CD14-positive monocyte (primary cell): ENCODE results near the gene SDK1. TPM values are rescaled to one million over a fixed set of nuclear protein-coding genes. Genes with fewer than 3 reads are reported as not detected.

Experiments
- DNase-seq, 3 donors: peaks; one replicate each; pipeline ENCODE4 v3.0.0-alpha.2; 2011 to 2022
- H2AFZ ChIP-seq: 2 replicates; pipeline ENCODE4 v1.6.0; 2012; ENCODE audit warnings: mild to moderate bottlenecking, low read depth, low read length, inconsistent platforms; ENCODE audit not compliant: insufficient read depth, poor library complexity, severe bottlenecking
- H3K27ac ChIP-seq, 2 donors: 1 replicate in 1 of 2; 2 replicates in 1 of 2; pipeline ENCODE4 v1.5.1; 2012 to 2013; ENCODE audit warnings: low read length in 2 of 2, control low read depth in 1 of 2, inconsistent platforms in 1 of 2, low read depth in 1 of 2, mild to moderate bottlenecking in 1 of 2
- H3K27me3 ChIP-seq, 2 donors: one replicate each; pipeline versions ENCODE4 v1.6.0 to v1.6.1; 2011 to 2013; ENCODE audit warnings: low read length in 2 of 2; ENCODE audit not compliant: control insufficient read depth in 2 of 2, insufficient read depth in 2 of 2
- H3K36me3 ChIP-seq, 2 donors: replicated peaks in 1 of 2; 1 replicate in 1 of 2; 2 replicates in 1 of 2; pipeline versions ENCODE4 v1.5.1 to v1.6.1; 2012 to 2013; ENCODE audit warnings: low read length in 2 of 2, control low read depth in 1 of 2, inconsistent platforms in 1 of 2, mild to moderate bottlenecking in 1 of 2; ENCODE audit not compliant: insufficient read depth in 2 of 2, control insufficient read depth in 1 of 2
- H3K4me1 ChIP-seq, 2 donors: 1 replicate in 1 of 2; 2 replicates in 1 of 2; pipeline versions ENCODE4 v1.5.1 to v1.6.1; 2012 to 2013; ENCODE audit warnings: low read length in 2 of 2, control low read depth in 1 of 2, inconsistent platforms in 1 of 2, mild to moderate bottlenecking in 1 of 2, moderate library complexity in 1 of 2; ENCODE audit not compliant: insufficient read depth in 2 of 2, control insufficient read depth in 1 of 2
- H3K4me2 ChIP-seq: replicated peaks from 2 replicates; pipeline ENCODE3; 2012; ENCODE audit warnings: low read length, moderate library complexity, mild to moderate bottlenecking; ENCODE audit not compliant: poor library complexity, severe bottlenecking; ENCODE audit errors: extremely low read depth
- H3K4me3 ChIP-seq, 3 experiments: fragments of 200-600 bp in 1 of 3; sonication (generic) in 1 of 3; replicated peaks in 1 of 3; 1 replicate in 2 of 3; 2 replicates in 1 of 3; pipeline ENCODE4 v1.5.1; 2011 to 2013; ENCODE audit warnings: low read length in 3 of 3, mild to moderate bottlenecking in 3 of 3, control low read depth in 2 of 3, low read depth in 2 of 3, inconsistent platforms in 1 of 3, moderate library complexity in 1 of 3
- H3K79me2 ChIP-seq: 2 replicates; pipeline ENCODE4 v1.6.0; 2012; ENCODE audit warnings: mild to moderate bottlenecking, control low read depth, inconsistent platforms, low read length, moderate library complexity; ENCODE audit not compliant: insufficient read depth
- H3K9ac ChIP-seq: 2 replicates; pipeline ENCODE4 v1.6.0; 2017; ENCODE audit warnings: low read length, mild to moderate bottlenecking; ENCODE audit not compliant: insufficient read depth, poor library complexity, severe bottlenecking
- H3K9me3 ChIP-seq, 2 donors: replicated peaks in 1 of 2; 1 replicate in 1 of 2; 2 replicates in 1 of 2; pipeline versions ENCODE4 v1.5.1 to v1.6.1; 2012 to 2013; ENCODE audit warnings: low read length in 2 of 2, control low read depth in 1 of 2; ENCODE audit not compliant: control insufficient read depth in 1 of 2, insufficient read depth in 1 of 2
- H4K20me1 ChIP-seq: 2 replicates; pipeline ENCODE4 v1.6.0; 2012; ENCODE audit warnings: mild to moderate bottlenecking, low read length, control low read depth, moderate library complexity; ENCODE audit not compliant: insufficient read depth
- H3K27ac Mint-ChIP-seq, 7 donors: one replicate each; pipeline ENCODE4 v1.8.0; 2020; ENCODE audit warnings: mild to moderate bottlenecking in 7 of 7, mixed read lengths in 7 of 7, moderate library complexity in 6 of 7, inconsistent platforms in 2 of 7
- H3K27me3 Mint-ChIP-seq, 3 donors: one replicate each; pipeline ENCODE4 v1.8.0; 2021 to 2022; ENCODE audit warnings: low read depth in 3 of 3, mild to moderate bottlenecking in 3 of 3, mixed read lengths in 3 of 3, moderate library complexity in 3 of 3, inconsistent platforms in 1 of 3
- H3K36me3 Mint-ChIP-seq, 2 donors: one replicate each; pipeline ENCODE4 v1.8.0; 2020; ENCODE audit warnings: mixed read lengths in 2 of 2, inconsistent platforms in 1 of 2, mild to moderate bottlenecking in 1 of 2
- H3K4me1 Mint-ChIP-seq: one replicate; pipeline ENCODE4 v1.8.0; 2020; ENCODE audit warnings: mild to moderate bottlenecking, mixed read lengths
- H3K4me3 Mint-ChIP-seq, 2 donors: one replicate each; pipeline ENCODE4 v1.8.0; 2020; ENCODE audit warnings: mild to moderate bottlenecking in 2 of 2, mixed read lengths in 2 of 2, moderate library complexity in 1 of 2
- H3K9me3 Mint-ChIP-seq, 7 donors: one replicate each; pipeline ENCODE4 v1.8.0; 2020 to 2022; ENCODE audit warnings: mixed read lengths in 7 of 7, mild to moderate bottlenecking in 6 of 7, moderate library complexity in 6 of 7, inconsistent platforms in 2 of 7
- CTCF ChIP-seq: fragments of 200-600 bp; IDR thresholded peaks from one replicate; pipeline ENCODE4 v1.8.0; 2022; ENCODE audit warnings: antibody characterized with exemption, mild to moderate bottlenecking
- WGBS: methylation state at CpG from one replicate; pipeline ENCODE4 v1.1.5; 2013; ENCODE audit warnings: missing lambda C conversion rate; ENCODE audit not compliant: insufficient coverage; 5-methylcytosine and 5-hydroxymethylcytosine counted together
- intact Hi-C, 2 donors: fragments of 100-400 bp; cut with micrococcal nuclease; formaldehyde crosslinking; loops; one replicate each; pipeline versions ENCODE4 v1.15.0 to v1.15.1; 2023
- polyA plus RNA-seq, 3 donors: library from polyadenylated mRNA; depleted of rRNA in 1 of 3; unstranded in 2 of 3; stranded (reverse) in 1 of 3; fragments of 300-500 nt in 2 of 3; fragments of >200 nt in 1 of 3; fragmentation: Illumina TruSeq in 2 of 3; gene quantifications; 1 replicate in 2 of 3; 2 replicates in 1 of 3; pipeline ENCODE4 v1.2.3, GENCODE V29; 2012 to 2021

The SDK1 gene
- polyA plus RNA-seq, 3 donors = 0.01 TPM; not detected in 2

GRCh38 chr7:3537210-3537875, 236.3 kb downstream of the SDK1 start:
- Mint-ChIP-seq H3K9me3 (peaks cover 0 to 3% (median 0%) of the 10 kb centered on the region in 7 donors), H3K27me3 (peaks cover 0 to 3% (median 0%) of the 10 kb centered on the region in 3 donors), H3K4me3 (no peak overlapping the region), H3K4me1 (no peaks in the 10 kb centered on the region), H3K27ac (no peak overlapping the region), H3K36me3 (no peaks in the 10 kb centered on the region)
- WGBS = 74% methylated on average over 3 of the region's 6 CpGs
- Histone ChIP-seq H3K79me2 (no peaks in the 10 kb centered on the region), H3K4me1 (no peaks in the 10 kb centered on the region), H3K4me3 (no peak overlapping the region), H3K36me3 (no peaks in the 10 kb centered on the region), H3K4me2 (no peak overlapping the region), H3K9ac (no peak overlapping the region), H3K27ac (no peak overlapping the region), H4K20me1 (no peaks in the 10 kb centered on the region), H3K27me3 (no peaks in the 10 kb centered on the region), H2AFZ (no peak overlapping the region), H3K9me3 (no peaks in the 10 kb centered on the region)
- intact Hi-C loops = no loop called here
- no peak for DNase-seq
- TF ChIP-seq CTCF = no peak

- H3K4me1 Mint-ChIP-seq = no peaks in the 10 kb centered on the region
- no peak overlapping the region for H3K27ac ChIP-seq
- H3K36me3 ChIP-seq = no peaks in the 10 kb centered on the region
- H3K9me3 ChIP-seq = no peaks in the 10 kb centered on the region
- no peaks in the 10 kb centered on the region for H3K4me1 ChIP-seq
- no peak overlapping the region for H3K4me2 ChIP-seq
- H3K9me3 Mint-ChIP-seq = peaks cover 0 to 2% (median 0%) of the 10 kb centered on the region in 7 donors
- no peaks in the 10 kb centered on the region for H3K79me2 ChIP-seq
- H3K36me3 Mint-ChIP-seq = no peaks in the 10 kb centered on the region
- H3K27me3 Mint-ChIP-seq = peaks cover 0 to 3% (median 0%) of the 10 kb centered on the region in 3 donors
- H4K20me1 ChIP-seq = no peaks in the 10 kb centered on the region
- no peak overlapping the region for H3K9ac ChIP-seq
- intact Hi-C loops = no loop called here
- no peak for DNase-seq
- H3K27me3 ChIP-seq = no peaks in the 10 kb centered on the region
- no peak overlapping the region for H3K27ac Mint-ChIP-seq
- TF ChIP-seq CTCF = no peak
- H3K4me3 Mint-ChIP-seq = no peak overlapping the region
- H2AFZ ChIP-seq = no peak overlapping the region
- WGBS = no CpG with 5 or more reads among the region's 3 CpGs
- H3K4me3 ChIP-seq = no peak overlapping the region
Measured at GRCh38 chr7:3538041-3538440, 237.0 kb downstream of the SDK1 start.
